Right renal cortex interstitium (tissue), 3 donors: ENCODE results near the gene ARHGAP5. TPM values are rescaled to one million over a fixed set of nuclear protein-coding genes. Genes with fewer than 3 reads are reported as not detected.
A peak's percentile ranks its signal among the peaks of the same experiment; 100 is the strongest.

Experiments
- DNase-seq, 3 donors: peaks; one replicate each; pipeline ENCODE4 v3.0.0-alpha.2; 2013; ENCODE audit warnings: low read depth in 3 of 3, low spot score in 2 of 3
- polyA plus RNA-seq, 3 donors: library from polyadenylated mRNA; unstranded; fragments of 120-200 nt; gene quantifications; one replicate each; pipeline ENCODE4 v1.2.1, GENCODE V29; 2013; ENCODE audit not compliant: insufficient read length in 3 of 3

The ARHGAP5 gene
- polyA plus RNA-seq, 3 donors: 108 to 127 (median 121) TPM

- no peak for DNase-seq
Measured at GRCh38 chr14:32166924-32167323, 89.8 kb downstream of the ARHGAP5 start.

- DNase-seq: no peak
Measured at GRCh38 chr14:32167907-32168306, 90.8 kb downstream of the ARHGAP5 start.

- DNase-seq: no peak
Measured at GRCh38 chr14:32169191-32169590, 92.1 kb downstream of the ARHGAP5 start.

GRCh38 chr14:32171469-32171868 is 94.4 kb downstream of the ARHGAP5 start:
- DNase-seq: no peak

- peak in 2 of 3 donors; percentile 1 to 7 for DNase-seq
Measured at GRCh38 chr14:32183151-32184058, 106.3 kb downstream of the ARHGAP5 start.

GRCh38 chr14:32185097-32185496 is 108.0 kb downstream of the ARHGAP5 start:
- no peak for DNase-seq

GRCh38 chr14:32186248-32186647 is 109.1 kb downstream of the ARHGAP5 start:
- no peak for DNase-seq

- no peak for DNase-seq
Measured at GRCh38 chr14:32189811-32190210, 112.7 kb downstream of the ARHGAP5 start.

GRCh38 chr14:32190673-32191072 is 113.6 kb downstream of the ARHGAP5 start:
- no peak for DNase-seq

- DNase-seq: no peak
Measured at GRCh38 chr14:32192712-32193373, 115.7 kb downstream of the ARHGAP5 start.

GRCh38 chr14:32193532-32193931 is 116.4 kb downstream of the ARHGAP5 start:
- no peak for DNase-seq

GRCh38 chr14:32195636-32196035 is 118.5 kb downstream of the ARHGAP5 start:
- no peak for DNase-seq

- no peak for DNase-seq
Measured at GRCh38 chr14:32197919-32198318, 120.8 kb downstream of the ARHGAP5 start.

GRCh38 chr14:32200368-32201192 is 123.5 kb downstream of the ARHGAP5 start:
- DNase-seq: no peak

GRCh38 chr14:32201193-32201815 is 124.2 kb downstream of the ARHGAP5 start:
- DNase-seq: peak; percentile 54 to 72 (median 67)

- DNase-seq: peak; percentile 61 to 79 (median 77)
Measured at GRCh38 chr14:32201816-32202490, 124.8 kb downstream of the ARHGAP5 start, which contains the start of gene RNU6-7. RNU6-7 (plus strand) TSS chr14:32202045.

- peak; percentile 26 to 63 (median 32) for DNase-seq
Measured at GRCh38 chr14:32202491-32202997, 125.4 kb downstream of the ARHGAP5 start.

GRCh38 chr14:32202998-32203882 is 126.1 kb downstream of the ARHGAP5 start, which contains the start of gene RNU6-8:
RNU6-8 (minus strand) TSS chr14:32203269.
- peak; percentile 79 to 84 (median 81) for DNase-seq
